HG02610 (cell line): ENCODE results near the gene TMEM208.

Experiments
- ATAC-seq: cut with Tn5 transposase; IDR thresholded peaks from one replicate; pipeline ENCODE4 v1.9.1; 2021; ENCODE audit warnings: mild to moderate bottlenecking, moderate library complexity; ENCODE audit not compliant: unreplicated experiment

TMEM208 gene

GRCh38 chr16:67271446-67271845 is 44.5 kb downstream of the TMEM208 start:
- ATAC-seq, result no peak

GRCh38 chr16:67275321-67275720 is 48.4 kb downstream of the TMEM208 start:
- ATAC-seq, result no peak

GRCh38 chr16:67277294-67277998 is 50.5 kb downstream of the TMEM208 start:
- no peak for ATAC-seq

GRCh38 chr16:67277999-67278772 is 51.3 kb downstream of the TMEM208 start:
- ATAC-seq, result no peak
